ENCODE results near the gene PHF2.

Gene PHF2

DNA sequence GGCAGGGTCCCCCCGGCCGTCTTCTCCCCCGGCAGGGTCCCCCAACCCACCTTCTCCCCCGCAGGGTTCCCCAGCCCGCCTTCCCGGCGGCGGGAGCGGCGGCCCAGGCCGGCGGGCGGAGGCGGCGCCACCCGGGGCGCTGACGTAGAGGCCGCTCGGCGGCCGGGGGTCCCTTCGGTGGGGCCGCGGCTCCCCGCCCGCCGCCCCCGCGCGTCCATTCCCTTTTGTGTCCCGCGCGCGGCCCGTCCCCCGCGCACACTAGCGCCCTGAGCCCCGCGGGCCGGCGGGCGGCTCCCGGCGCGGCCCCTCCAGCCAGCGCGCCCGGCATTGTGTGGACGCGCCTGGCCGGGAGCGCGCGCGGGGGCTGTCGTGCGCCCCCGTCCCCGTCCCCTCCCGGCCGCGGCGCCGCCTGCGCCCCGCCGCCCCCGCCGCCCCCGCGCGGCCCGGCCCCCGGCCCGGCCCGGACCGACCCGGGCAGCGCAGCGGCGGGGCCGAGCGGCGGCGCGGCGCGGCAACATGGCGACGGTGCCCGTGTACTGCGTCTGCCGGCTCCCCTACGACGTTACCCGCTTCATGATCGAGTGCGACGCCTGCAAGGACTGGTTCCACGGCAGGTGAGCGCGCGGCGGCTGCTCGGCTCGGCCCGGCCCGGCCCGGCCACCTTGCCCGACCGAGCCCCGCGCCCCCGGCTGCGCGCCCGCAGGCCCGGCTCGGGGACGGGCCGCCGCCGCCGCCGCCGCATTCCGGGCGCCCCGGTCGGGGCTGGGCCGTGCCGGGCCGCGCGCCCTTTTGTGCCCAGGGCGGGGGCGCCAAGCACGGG lies at the start of gene PHF2:
Gene PHF2 (plus strand): TSS at position 327 of the 820 bp plus-strand sequence. CDS start 190 bp downstream, at position 517.
- Mint-ChIP-seq H3K27ac (peak within 1 kb of the TSS; percentile 89), H3K36me3 (no peaks in the 10 kb centered on the region), H3K27me3 (no peaks in the 10 kb centered on the region), H3K4me1 (ENCODE audit: low read depth) (peaks cover 47% of the 10 kb centered on the region), H3K9me3 (ENCODE audit: low read depth) (no peaks in the 10 kb centered on the region), H3K4me3 (peak within 1 kb of the TSS; percentile 88)

DNA sequence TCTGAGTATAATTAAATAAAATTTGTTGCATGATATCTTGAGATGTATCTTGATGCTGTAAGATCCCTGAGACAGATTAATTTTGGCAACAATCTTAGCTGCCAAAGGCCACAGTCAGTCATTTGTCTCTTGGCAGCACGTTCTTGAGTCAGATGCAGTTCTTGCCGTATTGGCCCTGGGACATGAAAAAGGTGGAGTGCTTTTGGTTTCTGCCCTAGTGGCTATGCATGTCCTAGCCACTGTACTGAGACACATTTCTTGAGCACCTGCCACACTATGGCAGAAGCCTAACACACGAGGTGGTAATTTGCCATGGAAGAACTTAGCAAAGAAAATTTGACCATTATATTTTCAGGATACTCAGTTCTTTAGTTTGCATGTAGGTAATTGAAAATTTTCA lies 45.0 kb upstream of the PHF2 start:
- Mint-ChIP-seq H3K27me3 (no peaks in the 10 kb centered on the region), H3K9me3 (ENCODE audit: low read depth) (no peaks in the 10 kb centered on the region), H3K36me3 (peaks cover 10% of the 10 kb centered on the region), H3K4me1 (ENCODE audit: low read depth) (no peaks in the 10 kb centered on the region), H3K4me3 (no peak overlapping the region), H3K27ac (no peak overlapping the region)

DNA sequence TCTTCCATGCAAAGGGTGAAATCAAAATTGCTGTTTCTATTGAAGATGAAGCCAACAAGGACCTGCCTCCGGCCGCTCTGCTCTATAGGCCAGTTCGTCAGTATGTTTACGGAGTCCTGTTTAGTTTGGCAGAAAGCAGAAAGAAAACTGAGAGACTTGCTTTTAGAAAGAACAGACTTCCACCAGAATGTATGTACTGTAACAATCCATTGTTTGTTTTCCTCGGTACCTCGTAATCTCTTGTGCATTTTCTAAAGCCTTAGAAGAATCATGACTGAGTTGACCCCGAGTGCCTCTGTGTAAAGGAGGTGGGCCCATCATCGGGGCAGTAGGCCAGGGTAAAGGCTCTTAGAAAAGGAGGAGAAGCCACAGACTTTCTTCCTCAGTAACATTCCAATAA lies 44.2 kb upstream of the PHF2 start:
- Mint-ChIP-seq H3K36me3 (peaks cover 4% of the 10 kb centered on the region), H3K27ac (no peak overlapping the region), H3K4me1 (ENCODE audit: low read depth) (no peaks in the 10 kb centered on the region), H3K4me3 (no peak overlapping the region), H3K9me3 (ENCODE audit: low read depth) (no peaks in the 10 kb centered on the region), H3K27me3 (no peaks in the 10 kb centered on the region)

DNA sequence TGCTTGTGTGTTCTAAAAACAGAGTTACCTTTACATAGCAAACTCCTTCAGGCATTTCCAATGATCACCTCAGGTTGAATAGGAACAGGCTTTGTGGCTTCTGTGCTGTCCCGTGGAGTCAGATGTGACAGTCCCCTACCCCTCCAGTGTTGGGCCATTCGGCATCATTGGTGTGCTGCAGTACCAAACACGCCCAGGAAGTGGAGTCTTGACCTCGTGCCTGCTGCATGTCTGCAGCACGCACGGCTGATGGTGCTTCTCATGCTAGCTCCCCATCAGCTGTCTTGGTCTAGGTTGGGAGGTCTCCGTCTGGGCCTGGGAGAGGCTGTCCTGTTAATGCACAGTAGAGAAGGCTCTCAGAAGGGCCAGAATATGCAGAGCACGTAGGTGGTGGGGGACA lies 42.5 kb upstream of the PHF2 start:
- Mint-ChIP-seq H3K36me3 (peaks cover 2% of the 10 kb centered on the region), H3K27me3 (no peaks in the 10 kb centered on the region), H3K9me3 (ENCODE audit: low read depth) (no peaks in the 10 kb centered on the region), H3K4me3 (no peak overlapping the region), H3K27ac (no peak overlapping the region), H3K4me1 (ENCODE audit: low read depth) (no peaks in the 10 kb centered on the region)

DNA sequence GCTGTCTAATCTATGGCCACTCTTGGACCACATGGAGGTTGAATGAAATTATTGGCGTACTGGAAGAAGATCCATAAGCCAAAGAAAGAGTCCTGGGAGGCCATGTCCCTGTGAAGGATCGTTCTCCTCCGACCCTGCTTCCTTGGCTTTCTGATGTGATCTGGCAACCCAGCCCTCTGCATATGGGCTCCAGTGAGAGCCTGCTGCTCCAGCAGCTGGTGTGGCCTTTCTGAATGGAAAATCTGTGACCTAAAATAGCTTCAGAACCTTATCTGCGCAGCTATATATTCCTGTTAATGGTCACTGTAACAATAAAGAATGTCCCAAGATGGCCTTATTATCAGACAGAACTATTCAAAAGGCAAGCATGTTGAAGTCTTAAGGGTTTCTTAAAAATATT lies 40.2 kb upstream of the PHF2 start:
- H3K27ac Mint-ChIP-seq: no peak overlapping the region

DNA sequence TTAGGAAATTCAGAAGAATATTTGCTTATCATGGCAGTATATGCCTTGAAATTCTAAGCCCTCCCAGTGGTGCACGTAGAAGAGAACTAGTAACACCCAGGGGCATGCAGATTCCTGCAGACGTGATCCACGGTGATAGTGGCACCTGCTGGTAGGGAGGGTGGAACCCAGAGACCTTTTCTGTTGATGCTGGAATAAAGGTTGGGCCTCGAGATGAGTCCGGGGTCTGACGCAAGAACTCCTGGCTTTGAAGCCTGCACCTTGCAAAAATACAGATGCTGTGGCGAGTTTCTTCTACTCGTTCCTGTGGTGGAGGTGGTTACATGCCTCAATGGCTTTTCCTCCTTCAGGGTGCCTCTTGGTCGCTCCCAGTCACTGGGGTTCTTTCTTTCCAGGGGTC lies 39.5 kb upstream of the PHF2 start:
- H3K4me1 Mint-ChIP-seq (ENCODE audit: low read depth): peaks cover 2% of the 10 kb centered on the region
- no peaks in the 10 kb centered on the region for H3K27me3 Mint-ChIP-seq
- H3K9me3 Mint-ChIP-seq (ENCODE audit: low read depth): no peaks in the 10 kb centered on the region
- no peaks in the 10 kb centered on the region for H3K36me3 Mint-ChIP-seq
- no peak overlapping the region for H3K4me3 Mint-ChIP-seq
- no peak overlapping the region for H3K27ac Mint-ChIP-seq

More for the DNA sequence above, 40.2 kb upstream of the PHF2 start:
- no peaks in the 10 kb centered on the region for H3K27me3 Mint-ChIP-seq
- H3K4me1 Mint-ChIP-seq (ENCODE audit: low read depth): peaks cover 2% of the 10 kb centered on the region
- no peaks in the 10 kb centered on the region for H3K9me3 Mint-ChIP-seq (ENCODE audit: low read depth)
- H3K4me3 Mint-ChIP-seq: no peak overlapping the region
- H3K36me3 Mint-ChIP-seq: no peaks in the 10 kb centered on the region

DNA sequence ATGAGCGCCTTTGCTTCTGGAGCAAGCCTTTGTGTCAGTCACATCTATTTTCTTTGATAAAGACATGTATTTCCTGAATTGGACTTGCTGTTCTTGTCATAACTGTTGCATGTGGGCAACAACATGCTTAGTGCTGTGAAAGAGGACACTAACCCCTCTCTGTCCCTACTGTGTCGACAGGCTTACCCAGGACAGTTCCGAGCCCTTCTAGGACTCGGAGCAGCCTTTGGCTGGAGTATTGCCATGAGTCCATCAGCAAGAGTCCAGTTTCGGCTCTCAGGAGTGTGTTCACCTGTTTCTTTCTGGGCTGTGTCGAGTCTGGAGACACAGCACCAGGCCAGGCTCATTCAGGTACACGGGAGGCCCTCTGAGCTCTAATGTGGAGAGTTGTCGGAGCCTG lies 36.1 kb upstream of the PHF2 start:
- peaks cover 3% of the 10 kb centered on the region for H3K4me1 Mint-ChIP-seq (ENCODE audit: low read depth)
- H3K4me3 Mint-ChIP-seq: no peak overlapping the region
- no peaks in the 10 kb centered on the region for H3K9me3 Mint-ChIP-seq (ENCODE audit: low read depth)
- no peaks in the 10 kb centered on the region for H3K27me3 Mint-ChIP-seq
- no peak overlapping the region for H3K27ac Mint-ChIP-seq
- no peaks in the 10 kb centered on the region for H3K36me3 Mint-ChIP-seq

DNA sequence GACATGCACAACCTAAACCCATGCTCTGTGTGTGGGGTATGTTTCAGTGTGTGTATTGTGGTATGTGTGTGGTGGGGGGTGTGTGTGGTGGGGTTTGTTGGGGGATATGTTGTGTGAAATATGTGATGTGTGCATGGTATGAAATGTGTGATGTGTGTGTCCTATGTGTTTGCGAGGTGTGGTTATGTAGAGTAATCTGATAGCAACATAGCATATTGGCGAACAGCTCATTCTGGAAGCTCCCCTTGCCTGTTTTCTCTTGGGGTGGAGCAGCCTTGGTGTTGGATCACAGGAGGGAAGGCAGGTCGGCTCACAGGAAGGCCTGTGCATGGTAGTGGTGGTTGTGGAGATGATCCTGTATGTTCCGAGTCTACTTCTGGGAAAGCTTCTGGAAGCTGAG lies 35.4 kb upstream of the PHF2 start:
- Mint-ChIP-seq H3K4me3 (no peak overlapping the region), H3K36me3 (no peaks in the 10 kb centered on the region), H3K9me3 (ENCODE audit: low read depth) (no peaks in the 10 kb centered on the region), H3K27me3 (no peaks in the 10 kb centered on the region), H3K27ac (no peak overlapping the region), H3K4me1 (ENCODE audit: low read depth) (peaks cover 3% of the 10 kb centered on the region)

DNA sequence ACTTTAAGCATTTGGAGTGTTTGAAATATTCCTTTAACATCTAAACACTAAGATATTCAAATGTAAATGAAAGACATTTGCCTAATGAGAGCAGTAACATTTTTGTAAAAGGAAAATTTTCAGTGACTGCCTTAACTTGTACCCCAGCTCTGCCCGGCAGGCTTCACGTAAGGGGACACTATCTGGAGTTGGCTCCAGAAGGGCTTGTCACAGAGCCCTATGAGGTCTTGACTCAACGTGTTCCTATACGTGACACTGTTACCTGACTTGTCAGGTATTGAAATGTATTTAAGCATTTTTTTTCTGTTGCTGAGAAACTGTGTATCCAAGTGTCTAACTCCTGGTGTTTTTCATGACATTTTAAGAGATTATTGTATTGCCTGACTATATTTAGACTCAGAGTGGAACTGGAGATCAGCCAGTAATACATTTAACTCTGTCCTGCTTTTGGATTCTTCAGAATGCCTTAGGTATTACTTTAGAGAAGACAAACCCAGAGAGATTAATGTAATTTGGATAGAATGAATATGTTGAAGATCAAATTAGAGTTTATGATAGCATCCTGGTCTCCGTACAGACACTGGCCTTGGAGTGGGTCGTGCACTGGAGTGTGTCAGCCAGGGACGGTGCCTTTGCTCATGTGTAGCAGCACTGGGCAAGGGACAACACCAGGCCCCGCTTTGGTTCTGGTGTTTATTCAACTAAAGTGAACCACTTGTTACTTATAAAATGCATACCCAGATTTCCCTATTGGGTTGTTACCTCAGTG lies 34.6 kb upstream of the PHF2 start:
- H3K4me1 Mint-ChIP-seq (ENCODE audit: low read depth): peaks cover 3% of the 10 kb centered on the region

DNA sequence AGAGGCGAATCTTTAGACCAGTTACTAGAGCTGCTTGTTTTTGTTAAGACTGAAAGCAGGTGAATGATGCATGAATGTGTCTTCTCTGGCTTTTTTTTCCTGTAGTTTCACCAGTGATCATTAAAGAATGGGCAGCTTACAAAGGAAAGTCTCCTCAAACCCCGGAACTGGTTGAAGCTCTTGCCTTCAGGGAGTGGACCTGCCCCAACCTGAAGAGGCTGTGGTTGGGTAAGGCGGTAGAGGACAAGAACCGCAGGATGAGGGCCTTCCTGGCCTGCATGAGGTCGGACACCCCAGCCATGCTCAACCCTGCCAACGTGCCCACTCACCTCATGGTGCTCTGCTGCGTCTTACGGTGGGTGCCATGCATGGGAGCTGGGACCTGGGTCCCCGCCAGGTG lies 33.3 kb upstream of the PHF2 start:
- no peaks in the 10 kb centered on the region for H3K27me3 Mint-ChIP-seq
- H3K4me1 Mint-ChIP-seq (ENCODE audit: low read depth): peaks cover 3% of the 10 kb centered on the region
- peaks cover 2% of the 10 kb centered on the region for H3K36me3 Mint-ChIP-seq
- H3K9me3 Mint-ChIP-seq (ENCODE audit: low read depth): no peaks in the 10 kb centered on the region
- H3K4me3 Mint-ChIP-seq: no peak overlapping the region
- H3K27ac Mint-ChIP-seq: no peak overlapping the region

More for the DNA sequence above, 34.6 kb upstream of the PHF2 start:
- Mint-ChIP-seq H3K27ac (no peak overlapping the region), H3K4me3 (no peak overlapping the region), H3K27me3 (no peaks in the 10 kb centered on the region), H3K36me3 (no peaks in the 10 kb centered on the region), H3K9me3 (ENCODE audit: low read depth) (no peaks in the 10 kb centered on the region)

DNA sequence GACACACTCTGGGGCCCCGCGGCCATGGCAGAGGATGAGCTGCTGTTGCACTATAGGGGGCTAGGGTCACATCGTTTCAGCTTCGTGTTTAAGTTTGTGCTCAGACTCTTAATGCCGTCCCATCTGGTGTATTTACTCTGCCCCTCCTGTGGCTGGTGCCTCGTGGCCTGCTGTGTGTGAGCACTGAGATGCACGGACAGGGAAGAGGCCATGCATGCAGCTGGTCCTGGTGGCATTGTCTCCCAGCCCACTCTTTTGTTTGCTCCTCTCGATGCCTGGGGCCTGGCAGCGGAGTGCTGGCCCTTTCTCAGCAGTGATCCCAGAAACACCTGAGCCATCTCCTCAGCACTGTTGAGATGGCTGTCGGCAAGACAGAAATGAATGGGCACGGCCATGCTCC lies 30.0 kb upstream of the PHF2 start:
- Mint-ChIP-seq H3K27me3 (no peaks in the 10 kb centered on the region), H3K27ac (no peak overlapping the region), H3K9me3 (ENCODE audit: low read depth) (no peaks in the 10 kb centered on the region), H3K4me3 (no peak overlapping the region), H3K4me1 (ENCODE audit: low read depth) (peaks cover 1% of the 10 kb centered on the region), H3K36me3 (peaks cover 2% of the 10 kb centered on the region)

DNA sequence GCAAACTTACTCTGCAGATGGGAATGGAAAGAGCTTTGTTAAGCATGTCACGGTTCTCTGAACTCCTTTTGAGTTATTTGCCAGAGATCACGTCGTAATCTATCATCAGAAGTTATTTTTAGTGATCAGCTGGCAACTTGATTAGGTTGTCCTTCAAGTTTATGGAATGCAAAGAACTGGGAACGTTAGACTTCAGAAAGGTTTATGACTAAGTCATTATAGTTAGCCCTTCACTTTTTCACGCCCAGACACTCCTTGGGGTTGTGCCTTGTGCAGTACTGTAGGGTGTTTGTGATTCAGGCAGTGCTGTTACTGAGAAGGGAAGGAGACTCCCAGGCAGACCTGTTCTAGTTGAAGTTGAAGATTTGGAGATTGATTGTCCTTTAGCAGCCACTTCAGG lies 26.8 kb upstream of the PHF2 start:
- no peak overlapping the region for H3K27ac Mint-ChIP-seq
- H3K9me3 Mint-ChIP-seq (ENCODE audit: low read depth): no peaks in the 10 kb centered on the region
- no peaks in the 10 kb centered on the region for H3K27me3 Mint-ChIP-seq
- peaks cover 5% of the 10 kb centered on the region for H3K36me3 Mint-ChIP-seq
- no peak overlapping the region for H3K4me3 Mint-ChIP-seq
- no peaks in the 10 kb centered on the region for H3K4me1 Mint-ChIP-seq (ENCODE audit: low read depth)

DNA sequence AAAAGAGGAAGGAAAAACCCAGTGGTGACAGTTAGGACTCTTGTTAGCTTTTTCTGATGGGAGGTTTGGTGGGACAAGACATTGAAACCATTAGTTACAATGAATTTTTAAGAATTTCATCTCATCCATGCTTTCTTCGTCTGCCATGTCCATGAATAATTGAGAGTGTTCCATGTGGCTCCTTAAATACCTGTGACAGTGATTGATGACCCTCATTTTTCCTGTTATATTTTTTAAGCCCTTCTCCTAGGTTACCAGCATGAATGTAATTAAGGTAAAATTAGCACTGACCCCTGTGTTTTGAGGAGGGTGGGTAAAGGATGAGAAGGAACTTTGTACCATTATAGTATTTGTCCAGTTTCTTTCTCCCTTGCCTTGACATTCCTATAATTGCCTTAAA lies 23.5 kb upstream of the PHF2 start:
- no peaks in the 10 kb centered on the region for H3K27me3 Mint-ChIP-seq
- H3K4me1 Mint-ChIP-seq (ENCODE audit: low read depth): no peaks in the 10 kb centered on the region
- no peak overlapping the region for H3K4me3 Mint-ChIP-seq
- H3K9me3 Mint-ChIP-seq (ENCODE audit: low read depth): no peaks in the 10 kb centered on the region
- H3K36me3 Mint-ChIP-seq: peaks cover 3% of the 10 kb centered on the region
- no peak overlapping the region for H3K27ac Mint-ChIP-seq

DNA sequence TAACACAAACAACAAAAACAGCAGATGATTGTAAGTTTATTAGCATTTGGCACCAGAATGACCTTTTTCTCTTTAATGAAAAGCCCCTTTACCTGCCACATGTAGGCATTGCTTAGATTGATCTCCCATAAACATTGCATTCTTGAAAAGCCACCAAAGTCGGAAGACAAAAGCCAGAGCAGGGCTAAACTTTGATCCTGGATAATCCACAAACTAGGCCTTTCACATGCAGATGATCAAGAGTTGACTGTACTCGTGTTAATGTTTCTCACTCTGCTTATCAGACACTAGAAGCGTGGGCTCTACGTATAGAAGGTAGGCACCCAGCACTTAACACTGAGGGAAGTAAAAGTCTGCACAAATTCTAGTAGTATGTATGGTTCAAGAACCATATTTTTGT lies 21.0 kb upstream of the PHF2 start:
- H3K27me3 Mint-ChIP-seq: no peaks in the 10 kb centered on the region
- H3K4me1 Mint-ChIP-seq (ENCODE audit: low read depth): no peaks in the 10 kb centered on the region
- H3K4me3 Mint-ChIP-seq: no peak overlapping the region
- no peak overlapping the region for H3K27ac Mint-ChIP-seq
- H3K9me3 Mint-ChIP-seq (ENCODE audit: low read depth): no peaks in the 10 kb centered on the region
- H3K36me3 Mint-ChIP-seq: peaks cover 4% of the 10 kb centered on the region

DNA sequence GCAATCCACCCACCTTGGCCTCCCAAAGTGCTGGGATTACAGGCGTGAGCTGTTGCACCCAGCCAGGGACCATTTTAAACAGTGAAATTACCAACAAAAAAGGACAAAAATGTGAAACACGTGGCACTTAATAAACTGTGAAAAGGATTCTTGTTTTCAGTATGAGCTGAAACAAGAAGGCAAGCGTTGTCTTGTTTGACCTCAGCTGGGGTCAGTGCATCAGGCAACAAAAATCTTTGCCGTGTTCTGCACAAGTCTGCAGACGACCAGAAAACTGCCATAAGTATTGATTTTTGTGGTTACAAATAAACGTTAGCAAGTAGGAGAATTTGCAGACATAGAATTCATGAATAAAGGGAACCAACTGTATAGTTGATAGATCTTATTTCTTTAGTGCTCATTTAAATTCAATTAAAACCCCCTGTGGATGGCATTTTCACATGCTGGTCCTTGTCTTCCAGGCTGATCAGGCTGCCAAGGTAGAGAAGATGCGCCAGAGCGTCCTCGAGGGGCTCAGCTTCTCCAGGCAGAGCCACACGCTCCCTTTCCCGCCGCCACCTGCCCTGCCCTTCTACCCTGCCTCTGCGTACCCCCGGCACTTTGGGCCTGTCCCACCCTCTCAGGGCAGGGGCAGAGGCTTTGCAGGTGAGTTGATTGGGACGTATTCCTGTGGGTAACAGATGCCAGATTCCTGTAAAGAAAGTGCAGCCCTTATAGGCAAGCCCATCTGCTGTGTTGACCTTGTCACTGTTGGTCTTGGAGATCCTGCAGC lies 18.8 kb upstream of the PHF2 start:
- Mint-ChIP-seq H3K27me3 (no peaks in the 10 kb centered on the region), H3K36me3 (peaks cover 3% of the 10 kb centered on the region), H3K9me3 (ENCODE audit: low read depth) (no peaks in the 10 kb centered on the region), H3K27ac (no peak overlapping the region), H3K4me3 (no peak overlapping the region), H3K4me1 (ENCODE audit: low read depth) (no peaks in the 10 kb centered on the region)
